Epithelial cell of esophagus (primary cell): Measurements from ENCODE around the gene RAB3IL1.
A peak's percentile ranks its signal among the peaks of the same experiment; 100 is the strongest.
"Not testable (repeated sequence)": the region's sequence is repeated elsewhere in the genome, so short reads cannot be mapped to it uniquely, and the experiment has no call there.

Source experiments
- DNase-seq: peaks from one replicate; pipeline ENCODE4 v3.0.0; 2010; ENCODE audit warnings: low read depth
- H3K4me3 ChIP-seq: 2 replicates; pipeline ENCODE4 v1.5.1; 2011; ENCODE audit warnings: mild to moderate bottlenecking, low read length, control low read depth
- TF ChIP-seq, protein P1 (sequence below): IDR thresholded peaks from 2 replicates; pipeline ENCODE4 v1.5.1; 2011; ENCODE audit warnings: low read depth, mild to moderate bottlenecking, low read length, control low read depth, inconsistent platforms; ENCODE audit not compliant: insufficient read depth; ENCODE audit errors: missing control alignments

Gene RAB3IL1

DNA sequence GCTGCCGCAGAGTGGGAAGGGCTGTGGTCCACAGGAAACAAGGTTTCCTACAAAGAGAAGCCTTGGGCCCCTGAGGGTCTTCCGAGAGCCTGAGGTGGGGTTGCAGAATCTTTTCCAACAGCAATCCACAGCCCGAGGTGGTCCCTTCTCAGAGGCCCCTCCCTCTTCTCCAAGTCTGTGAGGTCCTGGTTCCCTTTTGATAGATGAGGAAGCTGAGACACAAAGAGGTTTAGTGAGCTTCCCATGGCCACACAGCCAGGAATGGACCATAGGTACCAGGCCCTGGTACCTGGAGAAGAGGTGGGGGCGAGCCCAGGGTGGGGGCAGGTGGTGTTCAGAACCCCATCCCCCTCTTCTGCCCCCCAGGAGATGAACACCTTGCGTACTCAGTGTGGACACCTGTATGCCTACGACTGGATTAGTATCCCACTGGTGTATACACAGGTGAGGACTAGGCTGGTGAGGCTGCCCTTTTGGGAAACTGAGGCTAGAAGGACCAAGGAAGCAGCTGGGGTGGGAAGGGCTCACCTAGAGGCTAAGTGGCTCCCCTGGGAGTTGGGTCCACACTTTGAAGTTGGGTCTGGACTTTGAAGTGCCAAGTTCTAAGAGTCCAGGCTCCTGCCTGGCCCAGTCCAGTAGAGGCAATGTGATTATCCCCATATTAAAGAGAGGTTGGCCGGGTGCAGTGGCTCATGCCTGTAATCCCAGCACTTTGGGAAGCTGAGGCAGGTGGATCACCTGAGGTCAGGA, 39.8 kb upstream of the RAB3IL1 start:
- H3K4me3 ChIP-seq = no peak overlapping the region
- DNase-seq = no peak
- TF ChIP-seq, protein P1, sequence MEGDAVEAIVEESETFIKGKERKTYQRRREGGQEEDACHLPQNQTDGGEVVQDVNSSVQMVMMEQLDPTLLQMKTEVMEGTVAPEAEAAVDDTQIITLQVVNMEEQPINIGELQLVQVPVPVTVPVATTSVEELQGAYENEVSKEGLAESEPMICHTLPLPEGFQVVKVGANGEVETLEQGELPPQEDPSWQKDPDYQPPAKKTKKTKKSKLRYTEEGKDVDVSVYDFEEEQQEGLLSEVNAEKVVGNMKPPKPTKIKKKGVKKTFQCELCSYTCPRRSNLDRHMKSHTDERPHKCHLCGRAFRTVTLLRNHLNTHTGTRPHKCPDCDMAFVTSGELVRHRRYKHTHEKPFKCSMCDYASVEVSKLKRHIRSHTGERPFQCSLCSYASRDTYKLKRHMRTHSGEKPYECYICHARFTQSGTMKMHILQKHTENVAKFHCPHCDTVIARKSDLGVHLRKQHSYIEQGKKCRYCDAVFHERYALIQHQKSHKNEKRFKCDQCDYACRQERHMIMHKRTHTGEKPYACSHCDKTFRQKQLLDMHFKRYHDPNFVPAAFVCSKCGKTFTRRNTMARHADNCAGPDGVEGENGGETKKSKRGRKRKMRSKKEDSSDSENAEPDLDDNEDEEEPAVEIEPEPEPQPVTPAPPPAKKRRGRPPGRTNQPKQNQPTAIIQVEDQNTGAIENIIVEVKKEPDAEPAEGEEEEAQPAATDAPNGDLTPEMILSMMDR = no peak

DNA sequence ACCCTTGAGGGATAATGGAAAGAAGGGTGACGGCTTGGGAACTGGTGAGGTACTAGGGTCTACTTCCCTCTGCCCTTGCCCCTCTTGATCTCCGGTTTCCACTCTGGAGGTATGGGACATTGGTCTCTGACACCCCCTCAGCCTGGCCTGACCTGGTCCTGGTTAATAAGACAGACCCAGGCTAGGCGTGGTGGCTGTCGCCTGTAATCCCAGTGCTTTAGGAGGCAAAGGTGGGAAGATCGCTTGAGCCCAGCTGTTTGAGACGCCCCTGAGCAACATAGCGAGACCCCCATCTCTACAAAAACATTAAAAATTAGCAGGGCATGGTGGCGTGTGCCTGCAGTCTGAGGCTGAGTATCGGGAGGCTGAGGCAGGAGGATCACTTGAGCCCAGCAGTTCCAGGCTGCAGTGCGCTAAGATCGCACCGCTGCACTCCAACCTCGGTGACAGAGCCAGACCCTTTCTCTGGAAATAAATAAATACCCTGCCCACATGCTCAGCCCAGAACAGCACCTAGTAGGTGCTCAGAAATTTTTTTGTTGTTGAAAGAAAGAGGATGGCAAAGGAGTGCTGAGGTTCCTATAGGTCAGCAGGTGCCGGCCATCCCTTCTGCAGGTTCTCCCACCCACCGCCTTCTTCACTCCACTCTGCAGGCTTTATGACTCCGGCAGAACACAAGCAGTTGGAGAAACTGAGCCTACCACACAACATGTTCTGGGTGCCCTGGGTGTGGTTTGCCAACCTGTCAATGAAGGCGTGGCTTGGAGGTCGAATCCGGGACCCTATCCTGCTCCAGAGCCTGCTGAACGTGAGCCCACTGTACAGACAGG, 39.0 kb upstream of the RAB3IL1 start:
- no peak overlapping the region for H3K4me3 ChIP-seq
- DNase-seq = no peak

DNA sequence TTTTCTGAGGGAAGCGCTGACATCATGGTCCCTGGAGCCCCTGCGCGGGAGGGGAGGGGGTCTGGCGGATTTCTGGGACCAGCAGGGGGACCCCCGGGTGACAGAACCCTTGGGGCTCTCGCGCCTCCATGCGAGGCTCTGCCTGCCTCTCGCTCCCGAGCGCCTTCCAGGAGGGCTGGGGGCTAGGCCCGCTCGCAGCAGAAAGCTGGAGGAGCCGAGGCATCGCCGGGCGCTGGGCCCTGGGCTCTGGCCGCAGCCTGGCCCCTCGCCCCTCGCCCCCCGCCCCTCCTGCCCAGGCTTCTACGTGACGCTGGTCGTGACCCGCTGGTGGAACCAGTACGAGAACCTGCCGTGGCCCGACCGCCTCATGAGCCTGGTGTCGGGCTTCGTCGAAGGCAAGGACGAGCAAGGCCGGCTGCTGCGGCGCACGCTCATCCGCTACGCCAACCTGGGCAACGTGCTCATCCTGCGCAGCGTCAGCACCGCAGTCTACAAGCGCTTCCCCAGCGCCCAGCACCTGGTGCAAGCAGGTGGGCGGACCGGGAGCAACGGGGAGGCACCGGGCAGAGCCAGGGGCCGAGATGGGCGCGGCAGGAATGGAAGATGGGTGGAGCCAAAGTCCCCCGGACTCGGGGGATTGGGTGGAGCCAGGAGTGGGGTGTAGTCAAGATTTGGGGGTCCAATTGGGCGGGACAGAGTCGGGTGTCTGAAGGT, 38.2 kb upstream of the RAB3IL1 start:
- DNase-seq = peak; percentile 43
- H3K4me3 ChIP-seq = no peak overlapping the region
- TF ChIP-seq, protein P1 = no peak

More for the DNA sequence above, 39.0 kb upstream of the RAB3IL1 start:
- TF ChIP-seq, protein P1 = no peak

DNA sequence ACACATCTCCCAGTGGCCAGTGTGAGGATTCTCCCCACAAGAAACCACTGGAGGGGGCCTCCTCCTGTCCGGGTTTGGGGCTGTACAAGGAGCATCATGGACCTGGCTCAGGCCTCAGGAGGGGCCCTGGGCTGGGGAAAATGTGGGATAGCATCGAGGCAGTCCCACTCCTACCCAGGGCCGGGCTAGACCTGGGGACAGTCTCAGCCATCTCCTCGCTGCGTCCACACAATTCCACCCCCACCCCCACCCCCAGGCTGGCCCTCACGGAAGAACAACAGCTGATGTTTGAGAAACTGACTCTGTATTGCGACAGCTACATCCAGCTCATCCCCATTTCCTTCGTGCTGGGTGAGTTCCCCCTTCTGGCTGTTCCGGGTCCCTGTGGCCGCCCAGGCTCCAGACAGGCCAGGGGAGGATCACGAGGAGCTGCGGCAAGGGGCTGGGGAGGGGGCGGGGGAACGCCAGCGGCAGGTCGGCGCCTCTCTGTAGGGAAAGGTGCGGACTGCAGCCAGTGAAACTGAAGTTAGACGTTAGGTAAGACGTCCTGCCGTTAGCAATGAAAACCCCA, 37.6 kb upstream of the RAB3IL1 start:
- TF ChIP-seq, protein P1 = no peak
- peak; percentile 80 for DNase-seq
- no peak overlapping the region for H3K4me3 ChIP-seq

DNA sequence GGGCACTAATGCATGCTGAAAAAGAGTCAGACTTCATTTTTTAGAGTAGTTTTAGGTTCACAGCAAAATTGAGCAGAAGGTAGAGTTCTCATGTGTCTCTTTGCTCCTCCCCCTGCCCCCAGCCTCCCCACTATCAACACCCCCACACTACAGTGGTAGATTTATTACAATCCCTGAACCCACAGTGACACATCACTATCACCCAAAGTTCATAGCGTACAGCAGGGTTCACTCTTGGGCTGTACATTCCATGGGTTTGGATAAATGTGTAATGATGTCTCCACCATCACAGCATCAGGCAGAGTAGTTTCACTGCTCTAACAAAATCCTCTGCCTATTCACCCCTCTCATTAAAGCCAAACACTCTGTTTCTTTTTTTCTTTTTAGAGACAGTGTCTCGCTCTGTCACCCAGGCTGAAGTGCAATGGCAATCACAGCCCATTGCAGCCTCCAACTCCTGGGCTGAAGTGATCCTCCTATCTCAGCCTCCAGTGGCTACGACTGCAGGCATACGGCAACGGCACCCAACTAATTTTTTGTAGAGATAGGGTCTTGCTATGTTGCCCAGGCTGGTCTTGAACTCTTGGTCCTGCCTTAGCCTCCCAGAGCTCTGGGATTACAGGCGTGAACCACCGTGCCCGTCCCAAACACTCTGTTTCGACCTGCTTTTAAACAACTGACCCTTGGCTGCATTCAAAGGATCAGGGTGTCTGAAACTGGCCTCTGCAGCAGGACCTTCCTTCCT, 36.9 kb upstream of the RAB3IL1 start:
- TF ChIP-seq, protein P1 = no peak
- H3K4me3 ChIP-seq = no peak overlapping the region
- no peak for DNase-seq

DNA sequence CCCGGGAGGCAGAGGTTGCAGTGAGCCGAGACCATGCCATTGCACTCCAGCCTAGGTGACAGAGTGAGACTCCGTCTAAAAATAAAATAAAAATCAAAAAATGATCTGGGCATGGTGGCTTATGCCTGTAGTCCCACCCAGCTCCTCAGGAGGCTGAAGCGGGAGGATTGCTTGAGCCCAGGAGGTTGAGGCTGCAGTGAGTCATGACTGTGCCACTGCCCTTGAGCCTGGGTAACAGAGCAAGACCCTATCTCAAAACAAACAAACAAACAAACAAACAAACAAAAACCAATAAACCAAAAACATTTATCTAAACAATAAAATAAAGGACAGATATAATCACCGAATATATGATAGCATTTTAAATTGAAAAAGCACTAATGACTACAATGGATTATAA, 36.3 kb upstream of the RAB3IL1 start:
- not testable (repeated sequence) for DNase-seq, H3K4me3 ChIP-seq
